ENCODE data around the gene HINFP.

The HINFP gene

GRCh38 chr11:119093942-119094815 lies 27.2 kb upstream of the HINFP start:
- Histone ChIP-seq H3K36me3 (ENCODE audit: low read depth) (peaks cover 53% of the 10 kb centered on the region), H3K4me1 (ENCODE audit: insufficient read depth, poor library complexity, severe bottlenecking) (no peaks in the 10 kb centered on the region), H3K9me3 (ENCODE audit: severe bottlenecking) (no peaks in the 10 kb centered on the region), H3K27me3 (ENCODE audit: insufficient read depth, poor library complexity, severe bottlenecking) (no peaks in the 10 kb centered on the region), H3K4me3 (ENCODE audit: severe bottlenecking) (peak overlapping the region; percentile 98), H3K27ac (ENCODE audit: poor library complexity, severe bottlenecking) (peak overlapping the region; percentile 77)
- TF ChIP-seq, protein P1, sequence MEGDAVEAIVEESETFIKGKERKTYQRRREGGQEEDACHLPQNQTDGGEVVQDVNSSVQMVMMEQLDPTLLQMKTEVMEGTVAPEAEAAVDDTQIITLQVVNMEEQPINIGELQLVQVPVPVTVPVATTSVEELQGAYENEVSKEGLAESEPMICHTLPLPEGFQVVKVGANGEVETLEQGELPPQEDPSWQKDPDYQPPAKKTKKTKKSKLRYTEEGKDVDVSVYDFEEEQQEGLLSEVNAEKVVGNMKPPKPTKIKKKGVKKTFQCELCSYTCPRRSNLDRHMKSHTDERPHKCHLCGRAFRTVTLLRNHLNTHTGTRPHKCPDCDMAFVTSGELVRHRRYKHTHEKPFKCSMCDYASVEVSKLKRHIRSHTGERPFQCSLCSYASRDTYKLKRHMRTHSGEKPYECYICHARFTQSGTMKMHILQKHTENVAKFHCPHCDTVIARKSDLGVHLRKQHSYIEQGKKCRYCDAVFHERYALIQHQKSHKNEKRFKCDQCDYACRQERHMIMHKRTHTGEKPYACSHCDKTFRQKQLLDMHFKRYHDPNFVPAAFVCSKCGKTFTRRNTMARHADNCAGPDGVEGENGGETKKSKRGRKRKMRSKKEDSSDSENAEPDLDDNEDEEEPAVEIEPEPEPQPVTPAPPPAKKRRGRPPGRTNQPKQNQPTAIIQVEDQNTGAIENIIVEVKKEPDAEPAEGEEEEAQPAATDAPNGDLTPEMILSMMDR (IDR thresholded peaks at IDR 0.05; ENCODE audit: poor library complexity, severe bottlenecking), result no peak
- no peak for DNase-seq (ENCODE audit: low spot score)
- ATAC-seq (ENCODE audit: low read depth), result peak; percentile 10

GRCh38 chr11:119094816-119095065 lies 26.6 kb upstream of the HINFP start:
- peaks cover 53% of the 10 kb centered on the region for H3K36me3 ChIP-seq (ENCODE audit: low read depth)
- no peaks in the 10 kb centered on the region for H3K27me3 ChIP-seq (ENCODE audit: insufficient read depth, poor library complexity, severe bottlenecking)
- peak overlapping the region; percentile 98 for H3K4me3 ChIP-seq (ENCODE audit: severe bottlenecking)
- DNase-seq (ENCODE audit: low spot score) (no peak), ATAC-seq (ENCODE audit: low read depth) (peak; percentile 58)
- no peaks in the 10 kb centered on the region for H3K4me1 ChIP-seq (ENCODE audit: insufficient read depth, poor library complexity, severe bottlenecking)
- H3K9me3 ChIP-seq (ENCODE audit: severe bottlenecking), result no peaks in the 10 kb centered on the region
- peak overlapping the region; percentile 77 for H3K27ac ChIP-seq (ENCODE audit: poor library complexity, severe bottlenecking)
- TF ChIP-seq, protein P1 (IDR thresholded peaks at IDR 0.05; ENCODE audit: poor library complexity, severe bottlenecking), result peak; percentile 73

- Histone ChIP-seq H3K27me3 (ENCODE audit: insufficient read depth, poor library complexity, severe bottlenecking) (no peaks in the 10 kb centered on the region), H3K4me1 (ENCODE audit: insufficient read depth, poor library complexity, severe bottlenecking) (no peaks in the 10 kb centered on the region), H3K36me3 (ENCODE audit: low read depth) (peaks cover 58% of the 10 kb centered on the region), H3K4me3 (ENCODE audit: severe bottlenecking) (peak overlapping the region; percentile 98), H3K27ac (ENCODE audit: poor library complexity, severe bottlenecking) (peak overlapping the region; percentile 77), H3K9me3 (ENCODE audit: severe bottlenecking) (no peaks in the 10 kb centered on the region)
- DNase-seq (ENCODE audit: low spot score), result peak; percentile 99
- ATAC-seq (ENCODE audit: low read depth), result peak; percentile 79
- TF ChIP-seq, protein P1 (IDR thresholded peaks at IDR 0.05; ENCODE audit: poor library complexity, severe bottlenecking), result peak; percentile 55
These were observed 26.1 kb upstream of the HINFP start for GRCh38 chr11:119095066-119095880.

DNA sequence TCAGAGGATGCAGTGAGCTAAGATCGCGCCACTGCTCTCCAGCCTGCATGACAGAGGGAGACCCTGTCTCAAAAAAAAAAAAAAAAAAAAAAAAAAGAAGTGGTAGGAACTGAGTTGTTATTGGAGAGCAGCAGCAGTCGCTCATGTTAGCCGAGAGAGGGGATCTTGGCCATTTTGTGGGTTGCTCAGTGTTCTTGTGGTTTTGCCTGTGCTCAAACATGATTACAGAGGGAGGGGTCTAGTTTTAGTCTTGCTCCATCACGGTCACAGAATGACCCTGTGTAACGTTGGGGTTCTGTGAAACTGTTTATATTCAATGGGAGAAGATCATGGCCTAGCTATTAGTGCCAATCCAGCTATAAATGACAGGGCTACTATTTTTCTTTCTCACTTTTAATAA lies 21.7 kb upstream of the HINFP start:
- Histone ChIP-seq H3K4me1 (ENCODE audit: insufficient read depth, poor library complexity, severe bottlenecking) (peaks cover 4% of the 10 kb centered on the region), H3K9me3 (ENCODE audit: severe bottlenecking) (no peaks in the 10 kb centered on the region), H3K27me3 (ENCODE audit: insufficient read depth, poor library complexity, severe bottlenecking) (no peaks in the 10 kb centered on the region), H3K36me3 (ENCODE audit: low read depth) (peaks cover 34% of the 10 kb centered on the region), H3K27ac (ENCODE audit: poor library complexity, severe bottlenecking) (no peak overlapping the region), H3K4me3 (ENCODE audit: severe bottlenecking) (no peak overlapping the region)
- DNase-seq (ENCODE audit: low spot score) (no peak), ATAC-seq (ENCODE audit: low read depth) (no peak)
- TF ChIP-seq, protein P1 (IDR thresholded peaks at IDR 0.05; ENCODE audit: poor library complexity, severe bottlenecking), result no peak
